ENCODE measurements around the gene SRBD1. TPM values are rescaled to one million over a fixed set of nuclear protein-coding genes. Genes with fewer than 3 reads are reported as not detected.

SRBD1 gene
- total RNA-seq, 1 donor from 2014 or later = 9.1 TPM

DNA sequence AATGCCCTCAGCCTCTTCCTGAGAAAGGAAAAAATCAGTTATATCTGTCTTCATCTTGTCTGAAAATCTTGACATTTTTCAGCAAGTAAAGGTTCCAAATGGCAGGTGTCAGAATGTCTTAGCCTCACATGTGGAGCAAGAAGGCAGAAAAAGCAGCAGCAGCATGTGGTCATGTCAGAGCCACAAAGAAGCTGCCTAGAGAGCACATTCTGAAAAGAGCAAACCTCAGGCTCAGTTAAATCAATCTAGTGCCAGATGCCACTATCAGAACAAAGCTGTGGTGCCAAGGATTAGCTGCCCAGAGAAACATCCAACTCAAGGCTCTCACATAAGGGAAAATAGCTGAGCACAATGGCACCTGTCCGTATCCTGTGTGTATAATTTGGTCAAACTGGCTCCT lies 105.9 kb downstream of the SRBD1 start:
- Histone ChIP-seq H3K9me3 (no peaks in the 10 kb centered on the region), H3K4me1 (no peaks in the 10 kb centered on the region), H3K27me3 (no peaks in the 10 kb centered on the region), H3K4me3 (no peak overlapping the region), H3K36me3 (no peaks in the 10 kb centered on the region), H3K27ac (no peak overlapping the region)
- DNase-seq (ENCODE audit: extremely low spot score in 2 of 2) = no peak
- intact Hi-C loops (cut with DNase I) = no loop called here
- TF ChIP-seq POLR2A (IDR thresholded peaks at IDR 0.05) = no peak
- TF ChIP-seq, protein P1, sequence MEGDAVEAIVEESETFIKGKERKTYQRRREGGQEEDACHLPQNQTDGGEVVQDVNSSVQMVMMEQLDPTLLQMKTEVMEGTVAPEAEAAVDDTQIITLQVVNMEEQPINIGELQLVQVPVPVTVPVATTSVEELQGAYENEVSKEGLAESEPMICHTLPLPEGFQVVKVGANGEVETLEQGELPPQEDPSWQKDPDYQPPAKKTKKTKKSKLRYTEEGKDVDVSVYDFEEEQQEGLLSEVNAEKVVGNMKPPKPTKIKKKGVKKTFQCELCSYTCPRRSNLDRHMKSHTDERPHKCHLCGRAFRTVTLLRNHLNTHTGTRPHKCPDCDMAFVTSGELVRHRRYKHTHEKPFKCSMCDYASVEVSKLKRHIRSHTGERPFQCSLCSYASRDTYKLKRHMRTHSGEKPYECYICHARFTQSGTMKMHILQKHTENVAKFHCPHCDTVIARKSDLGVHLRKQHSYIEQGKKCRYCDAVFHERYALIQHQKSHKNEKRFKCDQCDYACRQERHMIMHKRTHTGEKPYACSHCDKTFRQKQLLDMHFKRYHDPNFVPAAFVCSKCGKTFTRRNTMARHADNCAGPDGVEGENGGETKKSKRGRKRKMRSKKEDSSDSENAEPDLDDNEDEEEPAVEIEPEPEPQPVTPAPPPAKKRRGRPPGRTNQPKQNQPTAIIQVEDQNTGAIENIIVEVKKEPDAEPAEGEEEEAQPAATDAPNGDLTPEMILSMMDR (IDR thresholded peaks at IDR 0.05) = no peak
- TF ChIP-seq POLR2AphosphoS5 (IDR thresholded peaks at IDR 0.05; ENCODE audit: insufficient read depth in 1 of 2, low read depth in 1 of 2) = no peak

DNA sequence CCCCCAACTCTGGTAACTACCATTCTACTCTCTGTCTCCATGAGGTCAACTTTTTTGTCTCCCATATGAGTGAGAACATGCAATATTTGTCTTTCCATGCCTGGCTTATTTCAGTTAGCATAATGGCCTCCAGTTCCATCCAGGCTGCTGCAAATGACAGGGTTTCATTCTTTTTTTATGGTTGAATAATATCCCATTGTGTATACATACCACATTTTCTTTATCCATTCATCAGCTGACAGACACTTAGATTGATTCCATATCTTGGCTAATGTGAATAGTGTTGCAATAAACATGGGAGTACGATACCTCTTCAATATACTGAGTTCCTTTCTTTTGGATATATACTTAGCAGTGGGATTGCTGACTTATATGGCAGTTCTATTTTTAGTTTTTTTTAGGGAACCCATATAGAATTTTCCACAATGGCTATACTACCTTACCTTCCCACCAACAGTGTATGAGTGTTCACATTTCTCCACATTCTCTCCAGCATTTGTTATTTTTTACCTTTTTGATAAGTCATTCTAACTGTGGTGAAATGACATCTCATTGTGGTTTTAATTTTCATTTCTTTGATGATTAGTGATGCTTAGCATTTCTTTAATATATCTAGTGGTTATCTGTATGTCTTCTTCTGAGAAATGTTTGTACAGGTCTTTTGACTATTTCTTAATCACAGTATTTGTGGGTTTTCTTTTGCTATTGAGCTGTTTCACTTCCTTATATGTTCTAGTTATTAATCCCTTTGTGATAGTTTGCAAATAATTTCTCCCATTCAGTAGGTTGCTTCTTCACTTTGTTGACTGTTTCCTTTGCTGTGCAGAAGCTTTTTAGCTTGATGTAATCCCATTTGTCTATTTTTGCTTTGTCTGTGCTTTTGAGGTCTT lies 112.2 kb downstream of the SRBD1 start:
- intact Hi-C loops (cut with DNase I) = no loop called here

DNA sequence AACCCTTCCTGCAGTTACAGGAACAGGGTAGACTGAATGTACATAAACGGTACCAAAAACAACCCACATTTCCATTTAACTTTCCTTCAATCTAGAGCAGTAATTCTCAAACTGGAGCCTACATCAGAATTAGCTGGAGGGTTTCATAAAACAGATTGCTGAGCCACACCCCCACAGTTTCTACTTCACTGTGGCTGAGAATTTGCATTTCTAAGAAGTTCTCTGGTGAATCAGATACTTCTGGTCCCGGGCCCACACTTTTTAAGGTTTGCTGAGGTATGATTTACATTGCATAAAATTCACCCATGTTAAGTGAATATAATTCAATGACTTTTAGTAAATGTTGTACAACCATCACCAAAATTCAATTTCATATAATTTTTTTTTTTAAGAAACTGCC lies 113.7 kb downstream of the SRBD1 start:
- Histone ChIP-seq H3K9me3 (no peaks in the 10 kb centered on the region), H3K36me3 (no peaks in the 10 kb centered on the region), H3K27ac (no peak overlapping the region), H3K4me1 (no peaks in the 10 kb centered on the region), H3K4me3 (no peak overlapping the region), H3K27me3 (no peaks in the 10 kb centered on the region)
- no peak for DNase-seq (ENCODE audit: extremely low spot score in 2 of 2)
- TF ChIP-seq POLR2A (IDR thresholded peaks at IDR 0.05) (no peak), POLR2AphosphoS5 (IDR thresholded peaks at IDR 0.05; ENCODE audit: insufficient read depth in 1 of 2, low read depth in 1 of 2) (no peak)
- TF ChIP-seq, protein P1 (IDR thresholded peaks at IDR 0.05) = no peak
- intact Hi-C loops (cut with DNase I) = no loop called here

More for the DNA sequence above, 112.2 kb downstream of the SRBD1 start:
- no peaks in the 10 kb centered on the region for H3K9me3 ChIP-seq
- H3K4me3 ChIP-seq = no peak overlapping the region
- H3K27me3 ChIP-seq = no peaks in the 10 kb centered on the region
- no peaks in the 10 kb centered on the region for H3K4me1 ChIP-seq
- TF ChIP-seq, protein P1 (IDR thresholded peaks at IDR 0.05) = no peak
- TF ChIP-seq POLR2A (IDR thresholded peaks at IDR 0.05) (no peak), POLR2AphosphoS5 (IDR thresholded peaks at IDR 0.05; ENCODE audit: insufficient read depth in 1 of 2, low read depth in 1 of 2) (no peak)
- no peaks in the 10 kb centered on the region for H3K36me3 ChIP-seq
- H3K27ac ChIP-seq = no peak overlapping the region
- DNase-seq (ENCODE audit: extremely low spot score in 2 of 2) = no peak

DNA sequence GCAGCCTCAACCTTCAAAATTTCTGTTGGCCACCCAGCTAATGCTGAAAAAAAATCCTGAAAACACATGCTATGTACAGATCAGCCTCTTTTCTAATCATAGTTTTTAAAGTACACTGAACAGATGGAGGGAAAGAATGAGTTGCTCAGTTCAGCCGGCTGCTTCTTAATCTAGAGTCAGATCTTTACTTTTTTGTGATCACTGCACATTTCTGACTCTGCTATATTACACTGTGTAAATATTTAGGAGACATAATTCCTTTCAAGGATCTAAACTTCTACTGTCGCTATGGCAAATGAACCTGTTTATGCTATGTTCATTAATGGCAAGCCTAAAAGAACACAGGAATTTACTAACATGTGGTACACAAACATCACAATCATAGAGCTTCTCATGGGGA lies 114.2 kb downstream of the SRBD1 start:
- Histone ChIP-seq H3K36me3 (no peaks in the 10 kb centered on the region), H3K27ac (no peak overlapping the region), H3K9me3 (no peaks in the 10 kb centered on the region), H3K4me1 (no peaks in the 10 kb centered on the region), H3K27me3 (no peaks in the 10 kb centered on the region), H3K4me3 (no peak overlapping the region)
- intact Hi-C loops (cut with DNase I) = no loop called here
- no peak for DNase-seq (ENCODE audit: extremely low spot score in 2 of 2)
- TF ChIP-seq, protein P1 (IDR thresholded peaks at IDR 0.05) = no peak
- TF ChIP-seq POLR2AphosphoS5 (IDR thresholded peaks at IDR 0.05; ENCODE audit: insufficient read depth in 1 of 2, low read depth in 1 of 2) (no peak), POLR2A (IDR thresholded peaks at IDR 0.05) (no peak)

DNA sequence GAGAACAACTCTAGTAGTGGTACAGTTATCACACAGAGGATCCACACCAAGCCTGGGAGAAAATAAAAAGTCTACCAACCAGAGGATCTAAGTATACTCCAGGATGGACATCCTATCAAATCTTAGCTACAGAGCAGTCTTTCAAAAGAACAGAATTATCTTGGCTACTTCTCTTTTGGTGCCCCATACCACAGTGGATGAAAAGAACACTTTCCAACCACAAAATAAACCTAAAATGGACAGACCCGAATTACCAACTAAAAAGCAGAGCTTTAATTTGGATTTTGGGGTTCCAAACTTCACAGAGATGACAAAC lies 116.1 kb downstream of the SRBD1 start:
- H3K27ac ChIP-seq = no peak overlapping the region
- no peak for DNase-seq (ENCODE audit: extremely low spot score in 2 of 2)
- H3K27me3 ChIP-seq = no peaks in the 10 kb centered on the region
- H3K4me3 ChIP-seq = no peak overlapping the region
- H3K4me1 ChIP-seq = no peaks in the 10 kb centered on the region
- no peaks in the 10 kb centered on the region for H3K9me3 ChIP-seq
- no peak for TF ChIP-seq POLR2AphosphoS5 (IDR thresholded peaks at IDR 0.05; ENCODE audit: insufficient read depth in 1 of 2, low read depth in 1 of 2)
- TF ChIP-seq, protein P1 (IDR thresholded peaks at IDR 0.05) = no peak
- TF ChIP-seq POLR2A (IDR thresholded peaks at IDR 0.05) = no peak
- H3K36me3 ChIP-seq = no peaks in the 10 kb centered on the region
- intact Hi-C loops (cut with DNase I) = loop anchor here (2.0 kb wide), 1 partner anchor 512 kb away; no protein-coding TSS in a partner anchor
